GM12878 (cell line): ENCODE results near the gene SPOCK1.

ENCODE experiments used
- CEBPB ChIP-seq, 2 experiments: fragments of 150-350 bp in 1 of 2; IDR thresholded peaks; 2 replicates each; pipeline ENCODE4 v1.6.1; 2012 to 2014; ENCODE audit warnings: low read depth in 2 of 2, low read length in 2 of 2, borderline replicate concordance in 1 of 2, inconsistent platforms in 1 of 2
- EZH2 ChIP-seq: IDR thresholded peaks from 2 replicates; pipeline ENCODE4 v1.6.1; 2012; ENCODE audit warnings: low read depth, mild to moderate bottlenecking, control low read depth, inconsistent platforms, low read length, borderline replicate concordance; ENCODE audit not compliant: control insufficient read depth
- FOXK2 ChIP-seq: fragments of 450-650 bp; IDR thresholded peaks from 2 replicates; pipeline ENCODE4 v1.6.1; 2017; ENCODE audit warnings: mild to moderate bottlenecking, moderate library complexity
- NFXL1 ChIP-seq: fragments of 450-650 bp; IDR thresholded peaks from 2 replicates; pipeline ENCODE4 v1.6.1; 2017; ENCODE audit warnings: antibody characterized with exemption, mild to moderate bottlenecking, borderline replicate concordance
- POLR2AphosphoS2 ChIP-seq: IDR thresholded peaks from 2 replicates; pipeline ENCODE4 v1.6.1; 2011; ENCODE audit warnings: low read depth, mild to moderate bottlenecking, low read length, improper control_type of control experiment, moderate library complexity
- POLR2AphosphoS5 ChIP-seq: IDR thresholded peaks from 2 replicates; pipeline ENCODE4 v1.6.1; 2011; ENCODE audit warnings: mild to moderate bottlenecking, low read length, inconsistent platforms
- RAD21 ChIP-seq: IDR thresholded peaks from 2 replicates; pipeline ENCODE4 v1.6.1; 2011; ENCODE audit warnings: mild to moderate bottlenecking, low read depth, low read length, moderate library complexity; ENCODE audit not compliant: insufficient read depth
- ZZZ3 ChIP-seq: IDR thresholded peaks from 2 replicates; pipeline ENCODE4 v1.6.1; 2011; ENCODE audit warnings: low read depth; ENCODE audit not compliant: control insufficient read depth, insufficient read length
- TF ChIP-seq, protein P1 (sequence below): fragments of 450-650 bp; IDR thresholded peaks from 2 replicates; pipeline ENCODE4 v1.6.1; 2016; ENCODE audit warnings: mild to moderate bottlenecking
- TF ChIP-seq, protein P2 (sequence below), 3 experiments: IDR thresholded peaks in 2 of 3; conservative IDR thresholded peaks in 1 of 3; 2 replicates each; pipeline ENCODE4 v1.5.1; 2011; ENCODE audit warnings: low read depth in 3 of 3, low read length in 3 of 3, mild to moderate bottlenecking in 3 of 3, control low read depth in 2 of 3, moderate library complexity in 2 of 3, inconsistent platforms in 1 of 3, mixed read lengths in 1 of 3; ENCODE audit not compliant: control insufficient read depth in 2 of 3, insufficient read depth in 1 of 3; ENCODE audit errors: extremely low read depth in 1 of 3

DNA sequence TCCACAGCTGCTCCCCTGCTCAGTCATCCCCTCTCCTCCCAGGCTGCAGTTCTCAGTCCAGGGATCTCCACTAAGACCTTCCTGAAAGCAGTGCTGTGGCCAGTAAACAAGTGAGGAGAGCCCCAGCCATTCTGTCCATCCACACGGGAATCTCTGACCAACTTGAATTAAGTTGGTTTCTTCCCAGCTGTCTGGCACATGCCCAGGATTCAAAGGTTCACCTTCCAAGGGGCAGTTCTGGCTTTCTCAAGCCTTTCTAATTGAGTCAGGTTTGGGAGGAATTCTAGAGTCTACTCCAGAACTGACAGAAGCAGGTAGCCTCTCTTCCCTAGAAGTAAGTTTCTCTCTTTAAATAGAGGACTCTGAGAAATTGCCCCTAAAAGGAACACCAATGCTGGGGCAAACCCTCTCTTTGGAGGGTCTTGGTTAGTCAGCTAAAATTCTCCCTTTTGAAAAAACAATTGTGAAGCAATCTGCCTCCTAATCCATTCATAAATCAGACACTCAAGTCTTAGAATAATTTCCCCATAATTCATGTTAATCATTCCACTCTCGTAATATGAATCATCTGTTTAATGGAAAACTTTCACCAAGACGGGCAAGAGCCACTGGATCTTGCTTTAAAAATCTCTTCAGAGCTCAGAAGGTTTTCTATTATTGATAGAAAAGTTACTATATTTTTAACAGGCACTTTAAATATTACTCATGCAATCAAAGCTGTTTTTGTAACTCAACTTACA lies 133.8 kb downstream of the SPOCK1 start:
- TF ChIP-seq, protein P1, sequence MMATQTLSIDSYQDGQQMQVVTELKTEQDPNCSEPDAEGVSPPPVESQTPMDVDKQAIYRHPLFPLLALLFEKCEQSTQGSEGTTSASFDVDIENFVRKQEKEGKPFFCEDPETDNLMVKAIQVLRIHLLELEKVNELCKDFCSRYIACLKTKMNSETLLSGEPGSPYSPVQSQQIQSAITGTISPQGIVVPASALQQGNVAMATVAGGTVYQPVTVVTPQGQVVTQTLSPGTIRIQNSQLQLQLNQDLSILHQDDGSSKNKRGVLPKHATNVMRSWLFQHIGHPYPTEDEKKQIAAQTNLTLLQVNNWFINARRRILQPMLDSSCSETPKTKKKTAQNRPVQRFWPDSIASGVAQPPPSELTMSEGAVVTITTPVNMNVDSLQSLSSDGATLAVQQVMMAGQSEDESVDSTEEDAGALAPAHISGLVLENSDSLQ = no peak
- TF ChIP-seq RAD21 = no peak
- no peak for TF ChIP-seq ZZZ3
- TF ChIP-seq CEBPB (IDR thresholded peaks at IDR 0.05; ENCODE audit: borderline replicate concordance in 1 of 2, low read depth in 2 of 2, low read length in 2 of 2) = no peak
- TF ChIP-seq POLR2AphosphoS2 = no peak
- no peak for TF ChIP-seq EZH2
- no peak for TF ChIP-seq POLR2AphosphoS5
- TF ChIP-seq, protein P2, sequence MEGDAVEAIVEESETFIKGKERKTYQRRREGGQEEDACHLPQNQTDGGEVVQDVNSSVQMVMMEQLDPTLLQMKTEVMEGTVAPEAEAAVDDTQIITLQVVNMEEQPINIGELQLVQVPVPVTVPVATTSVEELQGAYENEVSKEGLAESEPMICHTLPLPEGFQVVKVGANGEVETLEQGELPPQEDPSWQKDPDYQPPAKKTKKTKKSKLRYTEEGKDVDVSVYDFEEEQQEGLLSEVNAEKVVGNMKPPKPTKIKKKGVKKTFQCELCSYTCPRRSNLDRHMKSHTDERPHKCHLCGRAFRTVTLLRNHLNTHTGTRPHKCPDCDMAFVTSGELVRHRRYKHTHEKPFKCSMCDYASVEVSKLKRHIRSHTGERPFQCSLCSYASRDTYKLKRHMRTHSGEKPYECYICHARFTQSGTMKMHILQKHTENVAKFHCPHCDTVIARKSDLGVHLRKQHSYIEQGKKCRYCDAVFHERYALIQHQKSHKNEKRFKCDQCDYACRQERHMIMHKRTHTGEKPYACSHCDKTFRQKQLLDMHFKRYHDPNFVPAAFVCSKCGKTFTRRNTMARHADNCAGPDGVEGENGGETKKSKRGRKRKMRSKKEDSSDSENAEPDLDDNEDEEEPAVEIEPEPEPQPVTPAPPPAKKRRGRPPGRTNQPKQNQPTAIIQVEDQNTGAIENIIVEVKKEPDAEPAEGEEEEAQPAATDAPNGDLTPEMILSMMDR (IDR thresholded peaks at IDR 0.05 in 2 of 3, conservative IDR thresholded peaks at IDR 0.05 in 1 of 3; ENCODE audit: control insufficient read depth in 2 of 3, extremely low read depth in 1 of 3, insufficient read depth in 1 of 3, low read depth in 3 of 3, low read length in 3 of 3) = no peak
- no peak for TF ChIP-seq FOXK2
- no peak for TF ChIP-seq NFXL1
